ENCODE data around the gene ADH4.

GRCh38 chr4:99151452-99151851, 7.4 kb upstream of the ADH4 start:
- TF ChIP-seq TGIF2 (CRISPR knock-in tag; IDR thresholded peaks at IDR 0.05) (no peak), SMAD3 (CRISPR knock-in tag; conservative IDR thresholded peaks at IDR 0.05) (no peak), REST (IDR thresholded peaks at IDR 0.05; ENCODE audit: borderline replicate concordance) (no peak), REST (CRISPR knock-in tag; IDR thresholded peaks at IDR 0.05; ENCODE audit: low read depth) (no peak), SFPQ (IDR thresholded peaks at IDR 0.05; ENCODE audit: low read depth, low read length) (no peak), EGR1 (conservative IDR thresholded peaks at IDR 0.05) (no peak), SMAD1 (IDR thresholded peaks at IDR 0.05; ENCODE audit: low read depth, low read length, partially characterized antibody) (no peak), ZZZ3 (IDR thresholded peaks at IDR 0.05) (no peak), POLR2A (conservative IDR thresholded peaks at IDR 0.05) (no peak)

Measured in K562 (cell line).